SK-N-SH (cell line): ENCODE measurements around the gene PRXL2B. TPM values are rescaled to one million over a fixed set of nuclear protein-coding genes. Genes with fewer than 3 reads are reported as not detected.
"Not testable (repeated sequence)": the region's sequence is repeated elsewhere in the genome, so short reads cannot be mapped to it uniquely, and the experiment has no call there.

Experiments
- CTCF ChIA-PET: fragments of 300-600, 350-600 bp; formaldehyde crosslinking; extraction: SDS; loops from one replicate; lab custom pipeline; 2021; lab: Yijun Ruan, JAX
- POLR2A ChIA-PET: fragments of 350-600 bp; sonication (Branson Sonifier 250); formaldehyde crosslinking; extraction: SDS; loops from one replicate; lab custom pipeline; 2020; ENCODE audit warnings: antibody characterized with exemption, inconsistent platforms; lab: Yijun Ruan, JAX
- DNase-seq: peaks from one replicate; pipeline ENCODE4 v3.0.0; 2012
- H2AFZ ChIP-seq: fragments of 200-600 bp; sonication (generic); 2 replicates; pipeline ENCODE4 v1.8.1; 2016; ENCODE audit warnings: antibody characterized with exemption, mild to moderate bottlenecking, low read depth
- H3F3A ChIP-seq: fragments of 200-600 bp; sonication (generic); replicated peaks from 2 replicates; pipeline ENCODE3; 2016; ENCODE audit warnings: antibody characterized with exemption, mild to moderate bottlenecking; ENCODE audit not compliant: insufficient read depth
- H3K27ac ChIP-seq, 2 experiments: fragments of 200-500 bp in 1 of 2; fragments of 200-600 bp in 1 of 2; sonication (Bioruptor generic) in 1 of 2; sonication (generic), shearing (Covaris generic) in 1 of 2; 2 replicates each; pipeline versions ENCODE4 v1.5.1 to v1.6.1; 2014 to 2016; ENCODE audit warnings: low read depth in 2 of 2, inconsistent platforms in 1 of 2, low read length in 1 of 2, mild to moderate bottlenecking in 1 of 2, mixed read lengths in 1 of 2
- H3K27me3 ChIP-seq: fragments of 200-600 bp; sonication (generic), shearing (Covaris generic); 2 replicates; pipeline ENCODE4 v1.6.1; 2016; ENCODE audit warnings: mixed run types; ENCODE audit not compliant: insufficient read depth
- H3K36me3 ChIP-seq, 2 experiments: fragments of 200-500 bp in 1 of 2; fragments of 200-600 bp in 1 of 2; sonication (Bioruptor generic) in 1 of 2; sonication (generic) in 1 of 2; replicated peaks in 1 of 2; 2 replicates each; pipeline versions ENCODE3 to v1.5.1; 2014 to 2016; ENCODE audit warnings: low read length in 1 of 2, mild to moderate bottlenecking in 1 of 2; ENCODE audit not compliant: insufficient read depth in 2 of 2, control insufficient read depth in 1 of 2
- H3K4me1 ChIP-seq, 2 experiments: fragments of 200-500 bp in 1 of 2; fragments of 200-600 bp in 1 of 2; sonication (Bioruptor generic) in 1 of 2; sonication (generic), shearing (Covaris generic) in 1 of 2; 2 replicates each; pipeline versions ENCODE4 v1.5.1 to v1.6.1; 2014 to 2016; ENCODE audit warnings: low read depth in 1 of 2, low read length in 1 of 2, mixed run types in 1 of 2; ENCODE audit not compliant: insufficient read depth in 2 of 2, control insufficient read depth in 1 of 2
- H3K4me2 ChIP-seq: fragments of 200-600 bp; sonication (generic), shearing (Covaris generic); 2 replicates; pipeline ENCODE4 v1.6.1; 2017; ENCODE audit warnings: mixed run types
- H3K4me3 ChIP-seq, 2 experiments: fragments of 200-500 bp in 1 of 2; fragments of 200-600 bp in 1 of 2; sonication (Bioruptor generic) in 1 of 2; sonication (generic), shearing (Covaris generic) in 1 of 2; 2 replicates each; pipeline versions ENCODE4 v1.5.1 to v1.8.1; 2014 to 2016; ENCODE audit warnings: low read depth in 2 of 2, inconsistent platforms in 1 of 2, low read length in 1 of 2, mild to moderate bottlenecking in 1 of 2, mixed read lengths in 1 of 2, moderate library complexity in 1 of 2
- H3K79me2 ChIP-seq: fragments of 200-600 bp; sonication (generic); 2 replicates; pipeline ENCODE4 v1.8.1; 2017; ENCODE audit warnings: mild to moderate bottlenecking; ENCODE audit not compliant: insufficient read depth
- H3K9ac ChIP-seq: fragments of 200-600 bp; sonication (generic); 2 replicates; pipeline ENCODE4 v1.6.1; 2017; ENCODE audit warnings: mixed run types
- H3K9me2 ChIP-seq: fragments of 200-600 bp; sonication (generic); 2 replicates; pipeline ENCODE4 v1.6.1; 2017; ENCODE audit warnings: mixed run types
- H3K9me3 ChIP-seq: fragments of 200-600 bp; sonication (generic); 2 replicates; pipeline ENCODE4 v1.6.1; 2017; ENCODE audit warnings: mixed run types, mild to moderate bottlenecking, moderate library complexity
- H4K20me1 ChIP-seq: fragments of 200-600 bp; sonication (generic); 2 replicates; pipeline ENCODE4 v1.6.1; 2017; ENCODE audit warnings: mild to moderate bottlenecking, mixed run types; ENCODE audit not compliant: insufficient read depth
- CHD2 ChIP-seq: fragments of 150-350 bp; IDR thresholded peaks from 2 replicates; pipeline ENCODE4 v1.6.1; 2018; ENCODE audit warnings: low read length; ENCODE audit not compliant: partially characterized antibody
- EP300 ChIP-seq, 2 experiments: IDR thresholded peaks; 2 replicates each; pipeline versions ENCODE4 v1.4.0 to v1.6.1; 2012; ENCODE audit warnings: borderline replicate concordance in 1 of 2, low read depth in 1 of 2, low read length in 1 of 2
- FOSL2 ChIP-seq: IDR thresholded peaks from 2 replicates; pipeline ENCODE4 v1.4.0; 2012; ENCODE audit warnings: low read depth, mild to moderate bottlenecking, moderate library complexity, borderline replicate concordance
- FOXJ3 ChIP-seq: sonication (generic); formaldehyde crosslinking; IDR thresholded peaks from 2 replicates; pipeline ENCODE4 v1.5.1; 2020; ENCODE audit warnings: mild to moderate bottlenecking, missing genetic modification reagents
- GABPA ChIP-seq: IDR thresholded peaks from 2 replicates; pipeline ENCODE4 v1.4.0; 2012; ENCODE audit warnings: low read depth, mild to moderate bottlenecking
- GATA2 ChIP-seq: sonication (generic); formaldehyde crosslinking; IDR thresholded peaks from 2 replicates; pipeline ENCODE4 v1.5.0; 2020; ENCODE audit warnings: mild to moderate bottlenecking, missing genetic modification reagents
- IRF3 ChIP-seq: fragments of 150-350 bp; IDR thresholded peaks from 2 replicates; pipeline ENCODE4 v1.6.1; 2016; ENCODE audit warnings: mild to moderate bottlenecking, low read depth, low read length
- NFIC ChIP-seq: IDR thresholded peaks from 2 replicates; pipeline ENCODE4 v1.4.0; 2012; ENCODE audit warnings: borderline replicate concordance
- RXRA ChIP-seq: IDR thresholded peaks from 2 replicates; pipeline ENCODE4 v1.4.0; 2012; ENCODE audit warnings: low read depth, mild to moderate bottlenecking, borderline replicate concordance
- SIN3A ChIP-seq: IDR thresholded peaks from 2 replicates; pipeline ENCODE4 v1.6.1; 2012; ENCODE audit warnings: low read depth, mild to moderate bottlenecking, low read length, moderate library complexity, borderline replicate concordance
- SMC3 ChIP-seq: IDR thresholded peaks from 2 replicates; pipeline ENCODE4 v1.6.1; 2012; ENCODE audit warnings: low read depth, low read length, improper control_type of control experiment
- TEAD4 ChIP-seq: IDR thresholded peaks from 2 replicates; pipeline ENCODE4 v1.4.0; 2012; ENCODE audit warnings: mild to moderate bottlenecking, borderline replicate concordance; ENCODE audit not compliant: insufficient read depth
- WGBS: methylation state at CpG from one replicate; pipeline ENCODE4 v1.1.6; 2017; ENCODE audit warnings: low lambda C conversion rate; 5-methylcytosine and 5-hydroxymethylcytosine counted together
- polyA plus RNA-seq, 3 experiments: library from polyadenylated mRNA; depleted of rRNA; stranded (reverse); fragments of >200 nt; gene quantifications; 2 replicates each; pipeline ENCODE4 v1.2.3, GENCODE V29; 2012
- TF ChIP-seq, protein P1 (sequence below): IDR thresholded peaks from 2 replicates; pipeline ENCODE4 v1.6.1; 2012; ENCODE audit warnings: mild to moderate bottlenecking, low read depth, low read length, moderate library complexity

Gene PRXL2B
- polyA plus RNA-seq, 1 of the 3 experiments (the other 2 are of a cell fraction): 33.7 TPM

DNA sequence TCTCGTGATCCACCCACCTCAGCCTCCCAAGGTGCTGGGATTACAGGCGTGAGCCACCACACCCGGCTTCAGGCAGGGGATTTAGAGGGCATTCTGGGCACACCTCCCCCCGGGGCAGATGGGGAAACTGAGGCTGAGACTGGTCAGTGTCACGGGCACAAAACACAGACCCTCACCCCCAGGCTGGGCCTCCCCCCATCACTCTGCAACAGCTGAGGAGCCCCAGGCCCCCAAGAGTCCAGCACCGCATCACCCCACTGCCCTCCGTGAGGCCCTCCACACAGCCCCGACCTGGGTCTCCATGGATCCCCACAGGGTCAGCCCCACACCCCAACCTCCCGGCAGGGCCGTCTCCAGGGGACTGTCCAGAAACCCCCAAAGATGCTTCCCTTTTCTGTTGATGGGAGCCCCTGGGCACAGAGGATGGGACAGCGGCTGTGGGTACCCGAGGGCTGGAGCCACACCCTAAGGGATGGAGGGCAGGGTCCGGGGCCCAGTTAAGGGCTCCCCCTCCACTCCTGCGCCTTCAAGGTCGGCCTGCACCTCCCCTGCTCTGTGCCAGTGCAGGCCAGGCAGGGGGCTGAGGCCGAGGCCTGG, 19.4 kb upstream of the PRXL2B start:
- TF ChIP-seq FOSL2: no peak
- TF ChIP-seq SIN3A: no peak
- TF ChIP-seq IRF3: no peak
- TF ChIP-seq, protein P1, sequence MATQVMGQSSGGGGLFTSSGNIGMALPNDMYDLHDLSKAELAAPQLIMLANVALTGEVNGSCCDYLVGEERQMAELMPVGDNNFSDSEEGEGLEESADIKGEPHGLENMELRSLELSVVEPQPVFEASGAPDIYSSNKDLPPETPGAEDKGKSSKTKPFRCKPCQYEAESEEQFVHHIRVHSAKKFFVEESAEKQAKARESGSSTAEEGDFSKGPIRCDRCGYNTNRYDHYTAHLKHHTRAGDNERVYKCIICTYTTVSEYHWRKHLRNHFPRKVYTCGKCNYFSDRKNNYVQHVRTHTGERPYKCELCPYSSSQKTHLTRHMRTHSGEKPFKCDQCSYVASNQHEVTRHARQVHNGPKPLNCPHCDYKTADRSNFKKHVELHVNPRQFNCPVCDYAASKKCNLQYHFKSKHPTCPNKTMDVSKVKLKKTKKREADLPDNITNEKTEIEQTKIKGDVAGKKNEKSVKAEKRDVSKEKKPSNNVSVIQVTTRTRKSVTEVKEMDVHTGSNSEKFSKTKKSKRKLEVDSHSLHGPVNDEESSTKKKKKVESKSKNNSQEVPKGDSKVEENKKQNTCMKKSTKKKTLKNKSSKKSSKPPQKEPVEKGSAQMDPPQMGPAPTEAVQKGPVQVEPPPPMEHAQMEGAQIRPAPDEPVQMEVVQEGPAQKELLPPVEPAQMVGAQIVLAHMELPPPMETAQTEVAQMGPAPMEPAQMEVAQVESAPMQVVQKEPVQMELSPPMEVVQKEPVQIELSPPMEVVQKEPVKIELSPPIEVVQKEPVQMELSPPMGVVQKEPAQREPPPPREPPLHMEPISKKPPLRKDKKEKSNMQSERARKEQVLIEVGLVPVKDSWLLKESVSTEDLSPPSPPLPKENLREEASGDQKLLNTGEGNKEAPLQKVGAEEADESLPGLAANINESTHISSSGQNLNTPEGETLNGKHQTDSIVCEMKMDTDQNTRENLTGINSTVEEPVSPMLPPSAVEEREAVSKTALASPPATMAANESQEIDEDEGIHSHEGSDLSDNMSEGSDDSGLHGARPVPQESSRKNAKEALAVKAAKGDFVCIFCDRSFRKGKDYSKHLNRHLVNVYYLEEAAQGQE: no peak
- TF ChIP-seq FOXJ3 (CRISPR knock-in tag): no peak
- no peak for TF ChIP-seq GABPA
- TF ChIP-seq CHD2: no peak
- no peak for TF ChIP-seq EP300 (IDR thresholded peaks at IDR 0.05; ENCODE audit: borderline replicate concordance in 1 of 2, low read depth in 1 of 2, low read length in 1 of 2)
- no peak for TF ChIP-seq NFIC
- no peak for TF ChIP-seq GATA2 (CRISPR knock-in tag)
- no peak for TF ChIP-seq SMC3
- TF ChIP-seq TEAD4: no peak
- no peak for TF ChIP-seq RXRA
- Histone ChIP-seq H3K9me2 (no peaks in the 10 kb centered on the region), H3K4me2 (no peak overlapping the region), H3K4me1 (no peaks in the 10 kb centered on the region), H3K27me3 (no peaks in the 10 kb centered on the region), H3K79me2 (no peaks in the 10 kb centered on the region), H3K9ac (no peak overlapping the region), H3K27ac (no peak overlapping the region), H3K36me3 (no peaks in the 10 kb centered on the region), H2AFZ (no peak overlapping the region), H3K4me3 (no peak overlapping the region), H3F3A (no peaks in the 10 kb centered on the region), H4K20me1 (no peaks in the 10 kb centered on the region), H3K9me3 (no peaks in the 10 kb centered on the region)
- CTCF ChIA-PET: no interaction called here
- POLR2A ChIA-PET: no interaction called here
- no peak for DNase-seq
- 51% methylated on average over 10 of the region's 16 CpGs for WGBS

- POLR2A ChIA-PET, H3K79me2 ChIP-seq: not testable (repeated sequence)
- 54% methylated on average over 9 of the region's 17 CpGs for WGBS
Measured at GRCh38 chr1:2568187-2568816, 18.3 kb upstream of the PRXL2B start.

More at GRCh38 chr1:2568187-2568816, 18.3 kb upstream of the PRXL2B start:
- H3K27ac ChIP-seq, H3K9me3 ChIP-seq, H4K20me1 ChIP-seq, H3K4me1 ChIP-seq, CTCF ChIA-PET, H3K9me2 ChIP-seq, H3K27me3 ChIP-seq, H3K36me3 ChIP-seq, H3F3A ChIP-seq, H3K4me2 ChIP-seq, H3K4me3 ChIP-seq, DNase-seq, H3K9ac ChIP-seq, H2AFZ ChIP-seq: not testable (repeated sequence)
